ENCODE data around the gene LRRC46.
A peak's percentile ranks its signal among the peaks of the same experiment; 100 is the strongest.

The LRRC46 gene

GRCh38 chr17:47831003-47831933 lies at the start of gene LRRC46, which contains the start of gene MRPL10:
TSS of gene LRRC46 (plus strand) at chr17:47831670. CDS start at chr17:47831990, 320 bp downstream.
TSS of gene MRPL10 (minus strand) at chr17:47831541. CDS start at chr17:47831511, 30 bp downstream.
- peak; percentile 96 for DNase-seq

- DNase-seq, result no peak
Measured at GRCh38 chr17:47785538-47786123, 45.8 kb upstream of the LRRC46 start.

- DNase-seq, result peak; percentile 60
Measured at GRCh38 chr17:47789611-47790561, 41.6 kb upstream of the LRRC46 start.

GRCh38 chr17:47791025-47791424 lies 40.4 kb upstream of the LRRC46 start:
- DNase-seq, result no peak

- no peak for DNase-seq
Measured at GRCh38 chr17:47792457-47792856, 39.0 kb upstream of the LRRC46 start.

- DNase-seq, result no peak
Measured at GRCh38 chr17:47792979-47793378, 38.5 kb upstream of the LRRC46 start.

GRCh38 chr17:47797797-47798196 lies 33.7 kb upstream of the LRRC46 start:
- DNase-seq, result no peak

GRCh38 chr17:47800686-47801085 lies 30.8 kb upstream of the LRRC46 start:
- no peak for DNase-seq

- no peak for DNase-seq
Measured at GRCh38 chr17:47801176-47801765, 30.2 kb upstream of the LRRC46 start.

GRCh38 chr17:47801906-47802305 lies 29.6 kb upstream of the LRRC46 start:
- no peak for DNase-seq

GRCh38 chr17:47802341-47803022 lies 29.0 kb upstream of the LRRC46 start:
- no peak for DNase-seq

- DNase-seq, result no peak
Measured at GRCh38 chr17:47803201-47803600, 28.3 kb upstream of the LRRC46 start.

- no peak for DNase-seq
Measured at GRCh38 chr17:47803751-47804150, 27.7 kb upstream of the LRRC46 start.

GRCh38 chr17:47804461-47804860 lies 27.0 kb upstream of the LRRC46 start:
- no peak for DNase-seq

GRCh38 chr17:47806026-47806912 lies 25.2 kb upstream of the LRRC46 start:
- DNase-seq, result no peak

- no peak for DNase-seq
Measured at GRCh38 chr17:47806913-47807255, 24.6 kb upstream of the LRRC46 start.

GRCh38 chr17:47807421-47807820 lies 24.0 kb upstream of the LRRC46 start:
- no peak for DNase-seq

GRCh38 chr17:47808036-47808829 lies 23.2 kb upstream of the LRRC46 start:
- DNase-seq, result no peak

- no peak for DNase-seq
Measured at GRCh38 chr17:47808830-47809480, 22.5 kb upstream of the LRRC46 start.

Data from right forelimb (tissue), 1 donor.